ENCODE results near the gene EMID1. TPM values are rescaled to one million over a fixed set of nuclear protein-coding genes. Genes with fewer than 3 reads are reported as not detected.

EMID1 gene
- total RNA-seq, 1 experiment from 2014 or later, result 1.1 TPM

DNA sequence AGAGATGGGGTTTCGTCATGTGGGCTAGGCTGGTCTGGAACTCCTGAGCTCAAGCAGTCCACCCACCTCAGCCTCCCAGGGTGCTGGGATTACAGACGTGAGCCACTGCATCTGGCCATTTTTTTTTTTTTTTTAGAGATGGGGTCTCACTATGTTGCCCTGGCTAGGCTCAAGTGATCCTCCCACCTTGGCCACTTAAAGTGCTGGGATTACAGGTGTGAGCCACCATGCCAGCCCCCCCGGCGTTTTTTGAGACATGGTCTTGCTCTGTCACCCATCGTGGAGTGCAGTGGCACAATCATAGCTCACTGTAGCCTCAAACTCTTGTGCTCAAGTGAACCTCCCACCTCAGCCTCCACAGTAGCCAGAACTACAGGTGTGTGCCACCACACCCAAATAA is 45.6 kb downstream of the EMID1 start:
- CTCF ChIA-PET, result no interaction called here
- no peaks in the 10 kb centered on the region for H3F3A ChIP-seq (ENCODE audit: insufficient read depth, low read depth)
- no peak overlapping the region for H3K27ac ChIP-seq
- POLR2A ChIA-PET (ENCODE audit: unreplicated experiment), result no interaction called here
- H3K79me2 ChIP-seq (ENCODE audit: low read depth), result no peaks in the 10 kb centered on the region
- no peaks in the 10 kb centered on the region for H4K20me1 ChIP-seq (ENCODE audit: insufficient read depth)
- H3K4me1 ChIP-seq (replicated peaks; ENCODE audit: insufficient read depth), result no peaks in the 10 kb centered on the region
- no peaks in the 10 kb centered on the region for H3K27me3 ChIP-seq (ENCODE audit: insufficient read depth, low read depth)
- H3K36me3 ChIP-seq (ENCODE audit: low read depth), result no peaks in the 10 kb centered on the region
- no peak for DNase-seq
- H2AFZ ChIP-seq, result no peak overlapping the region
- no peaks in the 10 kb centered on the region for H3K9me2 ChIP-seq (ENCODE audit: insufficient read depth)
- BruUV-seq (replicated peaks), result no TSS peak
- intact Hi-C loops (cut with micrococcal nuclease; ENCODE audit: unreplicated experiment), result no loop called here
- no peak overlapping the region for H3K4me2 ChIP-seq
- no peak for TF ChIP-seq EZH2 (IDR thresholded peaks at IDR 0.05; ENCODE audit: low read depth)
- TF ChIP-seq, protein P1, sequence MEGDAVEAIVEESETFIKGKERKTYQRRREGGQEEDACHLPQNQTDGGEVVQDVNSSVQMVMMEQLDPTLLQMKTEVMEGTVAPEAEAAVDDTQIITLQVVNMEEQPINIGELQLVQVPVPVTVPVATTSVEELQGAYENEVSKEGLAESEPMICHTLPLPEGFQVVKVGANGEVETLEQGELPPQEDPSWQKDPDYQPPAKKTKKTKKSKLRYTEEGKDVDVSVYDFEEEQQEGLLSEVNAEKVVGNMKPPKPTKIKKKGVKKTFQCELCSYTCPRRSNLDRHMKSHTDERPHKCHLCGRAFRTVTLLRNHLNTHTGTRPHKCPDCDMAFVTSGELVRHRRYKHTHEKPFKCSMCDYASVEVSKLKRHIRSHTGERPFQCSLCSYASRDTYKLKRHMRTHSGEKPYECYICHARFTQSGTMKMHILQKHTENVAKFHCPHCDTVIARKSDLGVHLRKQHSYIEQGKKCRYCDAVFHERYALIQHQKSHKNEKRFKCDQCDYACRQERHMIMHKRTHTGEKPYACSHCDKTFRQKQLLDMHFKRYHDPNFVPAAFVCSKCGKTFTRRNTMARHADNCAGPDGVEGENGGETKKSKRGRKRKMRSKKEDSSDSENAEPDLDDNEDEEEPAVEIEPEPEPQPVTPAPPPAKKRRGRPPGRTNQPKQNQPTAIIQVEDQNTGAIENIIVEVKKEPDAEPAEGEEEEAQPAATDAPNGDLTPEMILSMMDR (conservative IDR thresholded peaks at IDR 0.05), result no peak
- H3K4me3 ChIP-seq, result no peak overlapping the region
- H3K9me3 ChIP-seq (ENCODE audit: insufficient read depth, low read depth), result no peaks in the 10 kb centered on the region

DNA sequence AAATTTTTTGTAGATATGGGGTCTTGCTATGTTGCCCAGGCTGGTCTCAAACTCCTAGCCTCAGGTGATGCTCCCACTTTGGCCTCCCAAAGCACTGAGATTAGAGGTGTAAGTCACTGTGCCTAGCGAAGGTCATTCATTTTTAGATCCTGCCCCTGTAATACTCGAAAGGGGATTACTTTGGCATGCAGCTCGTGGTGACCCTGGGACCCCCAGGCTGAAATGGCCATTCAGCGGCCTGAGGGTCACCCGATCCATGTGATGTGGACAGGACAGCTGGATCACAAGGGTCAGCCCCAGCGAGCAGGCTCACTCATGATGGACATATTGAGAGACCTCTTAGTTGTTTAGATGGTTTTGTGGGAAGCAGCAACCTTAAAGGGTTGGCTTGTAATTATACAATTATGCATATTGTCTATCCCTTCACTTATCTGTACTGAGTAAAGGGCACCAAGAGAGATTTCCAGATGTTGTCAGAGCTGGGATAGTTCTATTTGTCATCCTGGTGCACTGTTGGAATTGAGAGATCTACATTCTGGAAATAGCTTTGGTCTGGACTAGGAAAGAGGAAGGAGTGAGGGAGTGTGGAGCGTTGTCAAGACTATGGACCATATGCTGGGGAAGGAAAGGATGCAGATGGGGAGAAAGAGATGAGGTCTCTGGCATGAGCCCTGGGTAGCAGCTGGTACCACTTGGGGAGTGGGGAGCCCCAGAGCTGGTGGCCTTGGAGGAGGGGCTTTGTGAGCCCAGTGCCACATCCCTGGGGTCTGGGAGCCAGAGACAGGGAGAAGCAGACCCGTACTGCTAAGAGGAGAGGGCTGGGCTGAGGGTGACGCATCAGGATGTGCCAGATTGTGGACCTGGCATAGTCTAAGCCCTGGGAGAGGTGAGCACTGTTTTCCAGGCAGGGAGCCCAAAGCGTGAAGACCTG is 46.5 kb downstream of the EMID1 start:
- Histone ChIP-seq H3K4me2 (no peak overlapping the region), H3K4me3 (no peak overlapping the region), H3K79me2 (ENCODE audit: low read depth) (no peaks in the 10 kb centered on the region), H3K4me1 (replicated peaks; ENCODE audit: insufficient read depth) (no peaks in the 10 kb centered on the region), H3K27ac (no peak overlapping the region), H3K9me3 (ENCODE audit: insufficient read depth, low read depth) (no peaks in the 10 kb centered on the region), H3K9me2 (ENCODE audit: insufficient read depth) (no peaks in the 10 kb centered on the region), H3K36me3 (ENCODE audit: low read depth) (no peaks in the 10 kb centered on the region), H4K20me1 (ENCODE audit: insufficient read depth) (no peaks in the 10 kb centered on the region), H3F3A (ENCODE audit: insufficient read depth, low read depth) (no peaks in the 10 kb centered on the region), H3K27me3 (ENCODE audit: insufficient read depth, low read depth) (no peaks in the 10 kb centered on the region), H2AFZ (no peak overlapping the region)
- TF ChIP-seq, protein P1 (conservative IDR thresholded peaks at IDR 0.05), result no peak
- TF ChIP-seq EZH2 (IDR thresholded peaks at IDR 0.05; ENCODE audit: low read depth), result no peak
- no TSS peak for BruUV-seq (replicated peaks)
- no peak for DNase-seq
- intact Hi-C loops (cut with micrococcal nuclease; ENCODE audit: unreplicated experiment), result no loop called here
- ChIA-PET CTCF (no interaction called here), POLR2A (ENCODE audit: unreplicated experiment) (no interaction called here)

DNA sequence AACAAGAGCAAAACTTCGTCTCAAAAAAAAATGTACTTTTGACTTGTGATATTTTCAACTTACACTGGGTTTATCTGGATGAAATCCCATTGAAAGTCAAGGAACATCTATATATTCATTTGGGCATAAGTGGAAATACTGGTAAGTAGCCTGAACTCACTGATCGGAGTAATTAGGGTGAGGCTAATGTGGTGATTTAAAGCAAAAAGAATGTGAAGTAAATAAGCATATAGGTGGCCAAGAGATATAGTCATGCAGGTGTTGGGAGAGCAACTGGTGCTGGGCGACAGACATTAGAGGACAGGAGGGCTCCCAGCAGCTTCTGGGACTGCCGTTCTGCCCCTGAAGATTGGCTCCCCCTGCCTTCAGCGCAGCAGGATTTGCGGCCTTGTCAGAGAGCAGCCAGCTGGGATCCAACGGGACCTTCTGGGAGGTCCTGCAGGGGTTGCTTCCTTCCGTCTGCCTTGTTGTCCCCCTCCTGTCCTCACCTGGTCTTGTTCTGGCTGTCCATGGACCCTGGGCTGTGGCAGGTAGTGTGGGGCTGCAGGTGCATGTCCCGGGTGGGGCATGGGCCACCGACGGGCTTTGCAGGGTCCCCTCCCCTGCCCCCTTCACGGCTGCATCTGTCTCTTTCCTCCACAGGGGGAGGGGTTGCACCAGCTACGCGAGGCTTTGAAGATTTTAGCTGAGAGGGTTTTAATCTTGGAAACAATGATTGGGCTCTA is 48.0 kb downstream of the EMID1 start:
- Histone ChIP-seq H3K4me3 (no peak overlapping the region), H2AFZ (no peak overlapping the region), H3K27me3 (ENCODE audit: insufficient read depth, low read depth) (no peaks in the 10 kb centered on the region), H3K79me2 (ENCODE audit: low read depth) (no peaks in the 10 kb centered on the region), H3K9me3 (ENCODE audit: insufficient read depth, low read depth) (no peaks in the 10 kb centered on the region), H3F3A (ENCODE audit: insufficient read depth, low read depth) (no peaks in the 10 kb centered on the region), H3K36me3 (ENCODE audit: low read depth) (no peaks in the 10 kb centered on the region), H3K9me2 (ENCODE audit: insufficient read depth) (no peaks in the 10 kb centered on the region), H3K27ac (no peak overlapping the region), H4K20me1 (ENCODE audit: insufficient read depth) (no peaks in the 10 kb centered on the region), H3K4me2 (no peak overlapping the region), H3K4me1 (replicated peaks; ENCODE audit: insufficient read depth) (no peaks in the 10 kb centered on the region)
- CTCF ChIA-PET, result no interaction called here
- BruUV-seq (replicated peaks), result no TSS peak
- intact Hi-C loops (cut with micrococcal nuclease; ENCODE audit: unreplicated experiment), result no loop called here
- POLR2A ChIA-PET (ENCODE audit: unreplicated experiment), result no interaction called here
- TF ChIP-seq EZH2 (IDR thresholded peaks at IDR 0.05; ENCODE audit: low read depth), result no peak
- TF ChIP-seq, protein P1 (conservative IDR thresholded peaks at IDR 0.05), result no peak
- peak in 1 of 2 experiments; percentile 56 for DNase-seq

Data from PC-9 (cell line).